Right atrium auricular region (tissue), 2 donors: ENCODE results near the gene OR6Q1. TPM values are rescaled to one million over a fixed set of nuclear protein-coding genes. Genes with fewer than 3 reads are reported as not detected.

Experiments used
- DNase-seq: peaks from one replicate; pipeline ENCODE4 v3.0.0-alpha.2; 2019; ENCODE audit warnings: low spot score
- H3K27ac ChIP-seq, 2 donors: fragments of 200-600 bp; sonication (generic); 1 replicate in 1 of 2; 2 replicates in 1 of 2; pipeline ENCODE4 v1.5.1; 2016 to 2019
- H3K27me3 ChIP-seq, 2 donors: fragments of 200-600 bp; sonication (generic); one replicate each; pipeline versions ENCODE4 v1.5.1 to v1.6.0; 2017 to 2019
- H3K36me3 ChIP-seq: fragments of 200-600 bp; sonication (generic); one replicate; pipeline ENCODE4 v1.5.1; 2016
- H3K4me1 ChIP-seq, 2 donors: fragments of 200-600 bp; sonication (generic); one replicate each; pipeline versions ENCODE4 v1.5.1 to v1.6.0; 2017 to 2019
- H3K4me3 ChIP-seq, 2 donors: fragments of 200-600 bp; sonication (generic); 1 replicate in 1 of 2; 2 replicates in 1 of 2; pipeline ENCODE4 v1.5.1; 2017 to 2019; ENCODE audit warnings: mild to moderate bottlenecking in 1 of 2, moderate library complexity in 1 of 2
- H3K9me3 ChIP-seq, 2 donors: fragments of 200-600 bp; sonication (generic); one replicate each; pipeline ENCODE4 v1.5.1; 2019
- total RNA-seq, 2 donors: library from RNA; depleted of rRNA; stranded (reverse); fragments of >200 nt; gene quantifications; one replicate each; pipeline ENCODE4 v1.1.0, GENCODE V29; 2016
- TF ChIP-seq, protein P1 (sequence below), 2 donors: fragments of 200-600 bp; sonication (generic); IDR thresholded peaks; one replicate each; pipeline ENCODE4 v1.5.1; 2019; ENCODE audit warnings: antibody characterized with exemption in 2 of 2

The OR6Q1 gene
- total RNA-seq, 2 donors from 2014 or later, result not detected

DNA sequence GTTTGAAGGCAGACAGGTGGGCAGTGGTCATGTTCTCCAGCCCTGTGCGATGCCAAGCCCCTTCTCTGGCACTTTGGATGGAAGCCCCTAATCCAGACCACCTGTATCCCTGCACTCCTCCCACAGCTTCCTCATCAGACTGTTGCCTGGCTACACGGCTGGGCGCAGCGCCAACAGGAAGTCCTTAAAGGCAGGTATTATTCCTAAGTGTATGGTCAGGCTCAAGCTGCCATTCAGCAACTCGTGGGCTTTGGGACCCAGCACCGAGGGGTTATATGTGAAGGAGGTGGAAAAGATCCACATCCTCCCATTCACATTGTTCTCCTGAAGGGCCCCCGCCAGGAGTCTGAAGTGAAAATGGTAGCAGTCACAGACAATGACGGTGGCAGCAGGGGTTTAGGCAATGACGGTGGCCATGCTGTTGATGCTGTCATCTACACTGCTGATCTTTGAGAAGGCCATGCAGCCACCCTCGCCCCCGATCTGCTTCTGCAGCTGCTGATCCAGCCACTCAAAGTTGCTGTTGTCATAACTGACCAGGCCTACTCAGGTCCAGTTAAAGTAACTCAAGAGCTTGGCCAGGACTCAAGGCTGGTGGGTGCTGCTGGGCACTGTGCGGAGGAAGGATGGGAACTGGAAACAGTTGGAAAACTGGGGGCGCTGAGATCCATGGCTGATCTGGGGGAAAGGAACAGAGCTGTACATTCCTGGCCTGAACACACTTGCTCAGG is 27.7 kb downstream of the OR6Q1 start:
- H3K9me3 ChIP-seq, result no peaks in the 10 kb centered on the region
- peaks cover 0 to 13% of the 10 kb centered on the region in 2 donors for H3K4me1 ChIP-seq
- H3K4me3 ChIP-seq, result no peak overlapping the region
- no peak for DNase-seq
- no peaks in the 10 kb centered on the region for H3K36me3 ChIP-seq
- TF ChIP-seq, protein P1, sequence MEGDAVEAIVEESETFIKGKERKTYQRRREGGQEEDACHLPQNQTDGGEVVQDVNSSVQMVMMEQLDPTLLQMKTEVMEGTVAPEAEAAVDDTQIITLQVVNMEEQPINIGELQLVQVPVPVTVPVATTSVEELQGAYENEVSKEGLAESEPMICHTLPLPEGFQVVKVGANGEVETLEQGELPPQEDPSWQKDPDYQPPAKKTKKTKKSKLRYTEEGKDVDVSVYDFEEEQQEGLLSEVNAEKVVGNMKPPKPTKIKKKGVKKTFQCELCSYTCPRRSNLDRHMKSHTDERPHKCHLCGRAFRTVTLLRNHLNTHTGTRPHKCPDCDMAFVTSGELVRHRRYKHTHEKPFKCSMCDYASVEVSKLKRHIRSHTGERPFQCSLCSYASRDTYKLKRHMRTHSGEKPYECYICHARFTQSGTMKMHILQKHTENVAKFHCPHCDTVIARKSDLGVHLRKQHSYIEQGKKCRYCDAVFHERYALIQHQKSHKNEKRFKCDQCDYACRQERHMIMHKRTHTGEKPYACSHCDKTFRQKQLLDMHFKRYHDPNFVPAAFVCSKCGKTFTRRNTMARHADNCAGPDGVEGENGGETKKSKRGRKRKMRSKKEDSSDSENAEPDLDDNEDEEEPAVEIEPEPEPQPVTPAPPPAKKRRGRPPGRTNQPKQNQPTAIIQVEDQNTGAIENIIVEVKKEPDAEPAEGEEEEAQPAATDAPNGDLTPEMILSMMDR (IDR thresholded peaks at IDR 0.05), result no peak
- no peaks in the 10 kb centered on the region for H3K27me3 ChIP-seq
- peak overlapping the region in 1 of 2 donors; percentile 65 for H3K27ac ChIP-seq

- H3K9me3 ChIP-seq, result no peaks in the 10 kb centered on the region
- H3K27ac ChIP-seq, result peak overlapping the region in 1 of 2 donors; percentile 65
- no peak overlapping the region for H3K4me3 ChIP-seq
- no peaks in the 10 kb centered on the region for H3K36me3 ChIP-seq
- no peaks in the 10 kb centered on the region for H3K27me3 ChIP-seq
- DNase-seq, result no peak
- H3K4me1 ChIP-seq, result peaks cover 0 to 13% of the 10 kb centered on the region in 2 donors
- TF ChIP-seq, protein P1 (IDR thresholded peaks at IDR 0.05), result no peak
Measured at GRCh38 chr11:58059007-58059350, 28.2 kb downstream of the OR6Q1 start.

GRCh38 chr11:58060535-58060934 is 29.8 kb downstream of the OR6Q1 start:
- Histone ChIP-seq H3K27me3 (no peaks in the 10 kb centered on the region), H3K4me3 (no peak overlapping the region), H3K9me3 (no peaks in the 10 kb centered on the region), H3K36me3 (no peaks in the 10 kb centered on the region), H3K4me1 (peaks cover 0 to 13% of the 10 kb centered on the region in 2 donors), H3K27ac (no peak overlapping the region)
- no peak for DNase-seq
- TF ChIP-seq, protein P1 (IDR thresholded peaks at IDR 0.05), result no peak

DNA sequence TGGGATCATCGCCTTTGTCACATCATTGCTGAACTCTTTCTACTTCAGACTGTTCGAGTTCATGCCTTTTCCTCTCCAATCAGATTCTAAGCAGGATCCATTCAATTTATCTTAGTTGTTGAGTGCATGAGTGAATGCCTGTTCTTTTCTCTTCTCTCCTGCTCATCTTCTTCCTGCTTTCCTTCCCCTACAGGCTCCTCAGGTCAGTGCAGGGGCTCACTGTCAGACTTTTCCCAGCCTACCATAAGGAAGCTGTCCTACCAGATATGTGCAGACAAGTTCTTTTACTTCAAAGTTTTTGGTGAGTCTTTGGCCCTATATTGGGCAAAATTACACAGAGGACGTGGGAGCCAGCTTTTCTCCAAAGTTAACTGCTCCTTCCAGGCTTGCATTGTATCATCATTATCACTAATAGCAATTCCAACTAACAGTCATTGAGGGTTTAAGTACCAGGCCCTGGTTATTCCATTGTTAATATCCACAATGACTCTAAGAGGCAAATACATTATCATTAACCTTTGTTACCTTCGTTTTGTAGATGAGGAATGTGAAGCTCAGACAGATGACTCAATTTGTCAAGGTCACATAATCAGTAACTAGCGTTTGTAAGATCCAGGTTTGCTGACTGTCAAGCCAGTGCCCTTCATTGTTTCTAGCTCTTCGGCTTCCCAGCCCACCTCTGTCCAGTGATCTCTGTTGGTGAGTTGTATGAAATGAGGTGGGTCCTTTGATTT is 30.4 kb downstream of the OR6Q1 start:
- Histone ChIP-seq H3K36me3 (no peaks in the 10 kb centered on the region), H3K27me3 (no peaks in the 10 kb centered on the region), H3K27ac (no peak overlapping the region), H3K4me1 (peaks cover 0 to 13% of the 10 kb centered on the region in 2 donors), H3K9me3 (no peaks in the 10 kb centered on the region), H3K4me3 (no peak overlapping the region)
- TF ChIP-seq, protein P1 (IDR thresholded peaks at IDR 0.05), result no peak
- no peak for DNase-seq

- Histone ChIP-seq H3K9me3 (no peaks in the 10 kb centered on the region), H3K27me3 (no peaks in the 10 kb centered on the region), H3K4me3 (no peak overlapping the region), H3K4me1 (peaks cover 0 to 13% of the 10 kb centered on the region in 2 donors), H3K36me3 (no peaks in the 10 kb centered on the region), H3K27ac (no peak overlapping the region)
- TF ChIP-seq, protein P1 (IDR thresholded peaks at IDR 0.05), result no peak
- no peak for DNase-seq
Measured at GRCh38 chr11:58061813-58062212, 31.1 kb downstream of the OR6Q1 start.
